DND-41 (cell line): ENCODE measurements around the gene WFS1.

Experiments
- CTCF ChIP-seq: IDR thresholded peaks from 2 replicates; pipeline ENCODE4 v1.5.1; 2012; ENCODE audit warnings: borderline replicate concordance, low read length, moderate library complexity, mild to moderate bottlenecking; ENCODE audit not compliant: poor library complexity, severe bottlenecking; ENCODE audit errors: extremely low read depth
- EZH2 ChIP-seq: IDR thresholded peaks from 3 replicates; pipeline ENCODE4 v1.6.1; 2012; ENCODE audit warnings: borderline replicate concordance, low read depth, mild to moderate bottlenecking, moderate library complexity, low read length, inconsistent platforms; ENCODE audit not compliant: severe bottlenecking

GRCh38 chr4:6229671-6230501 is 39.8 kb upstream of the WFS1 start:
- no peak for TF ChIP-seq CTCF
- TF ChIP-seq EZH2, result no peak
